GM12878 (cell line): ENCODE results near the gene WHAMM. TPM values are rescaled to one million over a fixed set of nuclear protein-coding genes. Genes with fewer than 3 reads are reported as not detected.

Experiments used
- ATAC-seq: fragments of 200-7000 bp; cut with Tn5 transposase; 3 replicates; pipeline ENCODE4 v1.9.1; 2020; ENCODE audit warnings: mild to moderate bottlenecking, moderate library complexity
- BruUV-seq: library from RNA; stranded (reverse); fragments of 400-500 nt; replicated peaks from 2 replicates; lab custom pipeline; 2021; lab: Mats Ljungman, UMichigan
- CTCF ChIA-PET: fragments of 300-600 bp; sonication (Branson Sonifier 250); formaldehyde crosslinking; extraction: SDS; loops from one replicate; lab custom pipeline; 2021; ENCODE audit warnings: inconsistent platforms; lab: Yijun Ruan, JAX
- POLR2A ChIA-PET: fragments of 350-600 bp; formaldehyde crosslinking; extraction: SDS; loops from one replicate; lab custom pipeline; 2021; ENCODE audit warnings: inconsistent platforms; lab: Charles Lee
- RAD21 ChIA-PET: fragments of 300-600 bp; sonication (Branson Sonifier 250); formaldehyde crosslinking; loops from one replicate; lab custom pipeline; 2023; ENCODE audit warnings: antibody characterized with exemption; ENCODE audit not compliant: unreplicated experiment; lab: Charles Lee
- SMC1A ChIA-PET: fragments of 300-600 bp; sonication (Branson Sonifier 250); formaldehyde crosslinking; loops from one replicate; lab custom pipeline; 2023; ENCODE audit not compliant: unreplicated experiment, uncharacterized antibody; lab: Charles Lee
- DNase-seq: peaks from one replicate; pipeline ENCODE4 v3.0.0-alpha.2; 2011; ENCODE audit warnings: low read depth, low spot score
- FAIRE-seq: peaks from 3 replicates; lab custom pipeline; 2011; peaks lifted over from hg19 to GRCh38; lab: Jason Lieb, UNC
- H2AFZ ChIP-seq: 2 replicates; pipeline ENCODE4 v1.6.0; 2011; ENCODE audit warnings: low read depth, low read length, control low read depth; ENCODE audit not compliant: control insufficient read depth
- H3K27ac ChIP-seq: 2 replicates; pipeline ENCODE4 v1.5.1; 2011; ENCODE audit warnings: control low read depth; ENCODE audit not compliant: control insufficient read depth, insufficient read depth
- H3K27me3 ChIP-seq, 2 experiments: replicated peaks in 1 of 2; 2 replicates each; pipeline versions ENCODE4 v1.6.0 to v1.6.1; 2011; ENCODE audit warnings: low read length in 1 of 2; ENCODE audit not compliant: control insufficient read depth in 2 of 2, insufficient read depth in 2 of 2
- H3K36me3 ChIP-seq, 2 experiments: 2 replicates each; pipeline ENCODE4 v1.5.1; 2011; ENCODE audit warnings: low read length in 1 of 2; ENCODE audit not compliant: control insufficient read depth in 2 of 2, insufficient read depth in 2 of 2
- H3K4me1 ChIP-seq: 2 replicates; pipeline ENCODE4 v1.6.1; 2011; ENCODE audit warnings: mild to moderate bottlenecking, low read length, moderate library complexity, mixed read lengths; ENCODE audit not compliant: control insufficient read depth, insufficient read depth
- H3K4me2 ChIP-seq: 2 replicates; pipeline ENCODE4 v1.6.0; 2011; ENCODE audit warnings: control low read depth; ENCODE audit not compliant: control insufficient read depth, insufficient read depth
- H3K4me3 ChIP-seq: fragments of 200-600 bp; sonication (generic); 2 replicates; pipeline ENCODE4 v1.5.1; 2016
- H3K79me2 ChIP-seq: 2 replicates; pipeline ENCODE4 v1.6.0; 2011; ENCODE audit warnings: low read length; ENCODE audit not compliant: control insufficient read depth, insufficient read depth
- H3K9ac ChIP-seq: 2 replicates; pipeline ENCODE4 v1.8.0; 2011; ENCODE audit warnings: low read length, control low read depth, mixed read lengths; ENCODE audit not compliant: control insufficient read depth, insufficient read depth
- H3K9me3 ChIP-seq: replicated peaks from 3 replicates; pipeline ENCODE4 v1.5.1; 2011; ENCODE audit warnings: mild to moderate bottlenecking, low read length; ENCODE audit not compliant: control insufficient read depth, insufficient read depth
- H4K20me1 ChIP-seq: 2 replicates; pipeline ENCODE4 v1.6.0; 2011; ENCODE audit not compliant: control insufficient read depth, insufficient read depth
- HCFC1 ChIP-seq: fragments of 150-350 bp; IDR thresholded peaks from 2 replicates; pipeline ENCODE4 v1.6.1; 2014; ENCODE audit warnings: low read length
- HSF1 ChIP-seq: fragments of 150-350 bp; IDR thresholded peaks from 2 replicates; pipeline ENCODE4 v1.6.1; 2014; ENCODE audit warnings: mild to moderate bottlenecking, low read depth, low read length
- JUND ChIP-seq: IDR thresholded peaks from 2 replicates; pipeline ENCODE4 v1.6.1; 2012; ENCODE audit warnings: low read depth, mild to moderate bottlenecking, low read length, improper control_type of control experiment, moderate library complexity
- MTA3 ChIP-seq: IDR thresholded peaks from 2 replicates; pipeline ENCODE4 v1.6.1; 2012; ENCODE audit warnings: low read length, inconsistent platforms, borderline replicate concordance
- RAD51 ChIP-seq: fragments of 450-650 bp; IDR thresholded peaks from 2 replicates; pipeline ENCODE4 v1.6.1; 2016; ENCODE audit warnings: moderate library complexity, mild to moderate bottlenecking, inconsistent platforms
- SREBF2 ChIP-seq: IDR thresholded peaks from 2 replicates; pipeline ENCODE4 v1.6.1; 2012; ENCODE audit warnings: mild to moderate bottlenecking, low read length
- ZNF24 ChIP-seq: fragments of 450-650 bp; IDR thresholded peaks from 2 replicates; pipeline ENCODE4 v1.6.1; 2017; ENCODE audit warnings: antibody characterized with exemption, mild to moderate bottlenecking
- ZNF274 ChIP-seq: IDR thresholded peaks from one replicate; pipeline ENCODE4 v1.8.0; 2011; ENCODE audit not compliant: insufficient read length, insufficient read depth
- WGBS: methylation state at CpG from one replicate; pipeline ENCODE4 v1.1.6; 2016; ENCODE audit warnings: low lambda C conversion rate; ENCODE audit not compliant: insufficient replicate concordance, insufficient coverage; ENCODE audit errors: missing lambda C conversion rate; 5-methylcytosine and 5-hydroxymethylcytosine counted together
- in situ Hi-C: fragments of 300-500 bp; cut with MboI; formaldehyde crosslinking; loops from 9 replicates; pipeline ENCODE4 v1.14.3; 2018; ENCODE audit warnings: mixed read lengths
- intact Hi-C: fragments of 100-400 bp; cut with micrococcal nuclease; formaldehyde crosslinking; loops from one replicate; pipeline ENCODE4 v1.14.2; 2022; ENCODE audit not compliant: unreplicated experiment
- polyA plus RNA-seq, 11 experiments: library from polyadenylated mRNA; depleted of rRNA in 4 of 11; unstranded in 6 of 11; stranded (reverse) in 5 of 11; fragments of >200 nt; fragmentation: Nextera tagmentation in 4 of 11; fragmentation: Illumina TruSeq in 1 of 11; extraction: Ambion mirVana in 4 of 11; extraction: Trizol in 1 of 11; gene quantifications; 1 replicate in 1 of 11; 2 replicates in 10 of 11; pipeline versions ENCODE4 v1.2.1 to v1.2.3, GENCODE V29; 2011 to 2016; ENCODE audit warnings: inconsistent platforms in 2 of 11, missing spikeins in 2 of 11, low read depth in 1 of 11
- total RNA-seq, 4 experiments: library from RNA; depleted of rRNA in 3 of 4; stranded (reverse); fragments of >200 nt in 3 of 4; fragmentation: Illumina TruSeq in 1 of 4; extraction: Trizol in 1 of 4; gene quantifications; 2 replicates each; pipeline versions ENCODE4 v1.2.1 to v1.2.3, GENCODE V29; 2013 to 2021
- TF ChIP-seq, protein P1 (sequence below): IDR thresholded peaks from 2 replicates; pipeline ENCODE4 v1.6.1; 2012; ENCODE audit warnings: mild to moderate bottlenecking, low read depth, low read length

Gene WHAMM
- total and polyA plus RNA-seq, 10 of the 15 experiments (the other 5 are each of a cell fraction or from before 2014, with no cell fraction given) = 0.87 to 6.7 (median 2.5) TPM

GRCh38 chr15:82877825-82878224, 68.4 kb downstream of the WHAMM start:
- ATAC-seq = no peak
- no peak overlapping the region for H3K4me3 ChIP-seq
- BruUV-seq = no TSS peak
- H3K27ac ChIP-seq = no peak overlapping the region
- H3K9me3 ChIP-seq = no peaks in the 10 kb centered on the region
- in situ Hi-C loops = no loop called here
- TF ChIP-seq ZNF24 = no peak
- peak; percentile 22; the same call in 1 of the 2 replicates for TF ChIP-seq RAD51
- TF ChIP-seq HSF1 = no peak
- TF ChIP-seq JUND = no peak
- no peak for TF ChIP-seq MTA3
- no peak for TF ChIP-seq ZNF274
- no peak for TF ChIP-seq HCFC1
- no peaks in the 10 kb centered on the region; a peak in 2 of 4 replicates for H3K27me3 ChIP-seq
- ChIA-PET CTCF (interaction anchor here (1.2 kb wide), 2 partner anchors 11 to 12 kb away, joined by 3 read pairs; no protein-coding TSS in a partner anchor), POLR2A (no interaction called here), RAD21 (no interaction called here), SMC1A (no interaction called here)
- H3K4me1 ChIP-seq = no peaks in the 10 kb centered on the region
- H3K36me3 ChIP-seq = no peaks in the 10 kb centered on the region
- WGBS = 0% methylated on average over 2 of the region's 2 CpGs
- intact Hi-C loops = no loop called here
- no peak overlapping the region for H2AFZ ChIP-seq
- H4K20me1 ChIP-seq = no peaks in the 10 kb centered on the region
- no peak overlapping the region for H3K9ac ChIP-seq
- no peak for DNase-seq
- no peaks in the 10 kb centered on the region for H3K79me2 ChIP-seq
- FAIRE-seq = no peak
- no peak overlapping the region for H3K4me2 ChIP-seq

DNA sequence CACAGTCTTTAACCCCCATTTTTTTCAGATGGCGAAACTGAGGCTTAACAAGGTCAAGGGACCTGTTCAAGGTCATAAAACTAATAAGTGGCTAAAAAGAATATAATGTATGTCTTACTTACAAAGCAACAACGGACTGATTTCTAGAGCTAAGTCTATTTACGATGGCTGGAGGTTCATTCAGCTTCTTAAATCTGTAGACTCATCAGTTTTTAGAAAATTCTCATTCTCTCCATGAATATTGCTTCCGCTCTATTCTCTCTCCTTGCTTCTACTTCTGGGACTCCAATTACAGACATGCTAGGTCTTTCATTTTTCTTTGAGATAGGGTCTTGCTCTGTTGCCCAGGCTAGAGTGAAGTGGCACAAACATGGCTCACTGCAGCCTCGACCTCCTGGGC, 68.9 kb downstream of the WHAMM start:
- no peak for FAIRE-seq
- no peaks in the 10 kb centered on the region for H3K9me3 ChIP-seq
- RAD21 ChIA-PET = no interaction called here

More for the DNA sequence above, 68.9 kb downstream of the WHAMM start:
- TF ChIP-seq, protein P1, sequence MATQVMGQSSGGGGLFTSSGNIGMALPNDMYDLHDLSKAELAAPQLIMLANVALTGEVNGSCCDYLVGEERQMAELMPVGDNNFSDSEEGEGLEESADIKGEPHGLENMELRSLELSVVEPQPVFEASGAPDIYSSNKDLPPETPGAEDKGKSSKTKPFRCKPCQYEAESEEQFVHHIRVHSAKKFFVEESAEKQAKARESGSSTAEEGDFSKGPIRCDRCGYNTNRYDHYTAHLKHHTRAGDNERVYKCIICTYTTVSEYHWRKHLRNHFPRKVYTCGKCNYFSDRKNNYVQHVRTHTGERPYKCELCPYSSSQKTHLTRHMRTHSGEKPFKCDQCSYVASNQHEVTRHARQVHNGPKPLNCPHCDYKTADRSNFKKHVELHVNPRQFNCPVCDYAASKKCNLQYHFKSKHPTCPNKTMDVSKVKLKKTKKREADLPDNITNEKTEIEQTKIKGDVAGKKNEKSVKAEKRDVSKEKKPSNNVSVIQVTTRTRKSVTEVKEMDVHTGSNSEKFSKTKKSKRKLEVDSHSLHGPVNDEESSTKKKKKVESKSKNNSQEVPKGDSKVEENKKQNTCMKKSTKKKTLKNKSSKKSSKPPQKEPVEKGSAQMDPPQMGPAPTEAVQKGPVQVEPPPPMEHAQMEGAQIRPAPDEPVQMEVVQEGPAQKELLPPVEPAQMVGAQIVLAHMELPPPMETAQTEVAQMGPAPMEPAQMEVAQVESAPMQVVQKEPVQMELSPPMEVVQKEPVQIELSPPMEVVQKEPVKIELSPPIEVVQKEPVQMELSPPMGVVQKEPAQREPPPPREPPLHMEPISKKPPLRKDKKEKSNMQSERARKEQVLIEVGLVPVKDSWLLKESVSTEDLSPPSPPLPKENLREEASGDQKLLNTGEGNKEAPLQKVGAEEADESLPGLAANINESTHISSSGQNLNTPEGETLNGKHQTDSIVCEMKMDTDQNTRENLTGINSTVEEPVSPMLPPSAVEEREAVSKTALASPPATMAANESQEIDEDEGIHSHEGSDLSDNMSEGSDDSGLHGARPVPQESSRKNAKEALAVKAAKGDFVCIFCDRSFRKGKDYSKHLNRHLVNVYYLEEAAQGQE = no peak
- no peak for TF ChIP-seq SREBF2
- Histone ChIP-seq H3K4me1 (no peaks in the 10 kb centered on the region), H3K4me3 (no peak overlapping the region), H3K4me2 (no peak overlapping the region), H3K9ac (no peak overlapping the region), H3K79me2 (no peaks in the 10 kb centered on the region), H2AFZ (no peak overlapping the region), H3K27ac (no peak overlapping the region), H4K20me1 (no peaks in the 10 kb centered on the region), H3K36me3 (no peaks in the 10 kb centered on the region), H3K27me3 (no peaks in the 10 kb centered on the region; a peak in 2 of 4 replicates)
- WGBS = 37% methylated on average over 5 of the region's 5 CpGs
- BruUV-seq = no TSS peak
- ChIA-PET POLR2A (no interaction called here), CTCF (no interaction called here), SMC1A (no interaction called here)
- intact Hi-C loops (no loop called here), in situ Hi-C loops (no loop called here)
- DNase-seq (no peak), ATAC-seq (no peak)
